H9 (cell line): ENCODE data around the gene MAPKAPK2. TPM values are rescaled to one million over a fixed set of nuclear protein-coding genes. Genes with fewer than 3 reads are reported as not detected.

Source experiments
- DNase-seq: peaks from one replicate; pipeline ENCODE4 v3.0.0-alpha.2; 2017
- H2AFZ ChIP-seq: one replicate; pipeline ENCODE4 v1.6.1; 2013; ENCODE audit warnings: mild to moderate bottlenecking, low read length, control low read depth, moderate library complexity
- H2AK5ac ChIP-seq: 2 replicates; pipeline ENCODE4 v1.6.1; 2013; ENCODE audit warnings: low read length, control low read depth, mixed read lengths; ENCODE audit not compliant: insufficient read length
- H2BK120ac ChIP-seq: one replicate; pipeline ENCODE4 v1.6.1; 2013; ENCODE audit warnings: low read depth, mild to moderate bottlenecking, low read length, control low read depth, inconsistent platforms; ENCODE audit not compliant: poor library complexity, severe bottlenecking
- H2BK12ac ChIP-seq: 2 replicates; pipeline ENCODE4 v1.6.1; 2013; ENCODE audit warnings: low read length, control low read depth, mixed read lengths, low read depth; ENCODE audit not compliant: insufficient read length
- H2BK15ac ChIP-seq: 2 replicates; pipeline ENCODE4 v1.6.1; 2013; ENCODE audit warnings: low read depth, low read length, control low read depth
- H2BK20ac ChIP-seq: one replicate; pipeline ENCODE4 v1.6.1; 2013; ENCODE audit warnings: low read depth, mild to moderate bottlenecking, low read length, control low read depth, inconsistent platforms; ENCODE audit not compliant: poor library complexity, severe bottlenecking
- H2BK5ac ChIP-seq: 2 replicates; pipeline ENCODE4 v1.6.1; 2013; ENCODE audit warnings: low read length, control low read depth, mixed read lengths; ENCODE audit not compliant: insufficient read length
- H3K14ac ChIP-seq: 2 replicates; pipeline ENCODE4 v1.6.1; 2013; ENCODE audit warnings: low read length, control low read depth; ENCODE audit not compliant: insufficient read depth
- H3K18ac ChIP-seq: 2 replicates; pipeline ENCODE4 v1.6.1; 2013; ENCODE audit warnings: low read depth, mild to moderate bottlenecking, mixed read lengths, low read length, control low read depth; ENCODE audit not compliant: insufficient read length
- H3K23ac ChIP-seq: 2 replicates; pipeline ENCODE4 v1.6.1; 2013; ENCODE audit warnings: low read length, control low read depth, mixed read lengths, low read depth; ENCODE audit not compliant: insufficient read length
- H3K23me2 ChIP-seq: 2 replicates; pipeline ENCODE4 v1.6.1; 2013; ENCODE audit warnings: low read depth, mild to moderate bottlenecking, mixed read lengths, low read length, control low read depth; ENCODE audit not compliant: insufficient read length, poor library complexity, severe bottlenecking
- H3K27ac ChIP-seq: 2 replicates; pipeline ENCODE4 v1.5.1; 2013; ENCODE audit warnings: low read length, control low read depth, mixed read lengths, low read depth; ENCODE audit not compliant: insufficient read length
- H3K27me3 ChIP-seq: 2 replicates; pipeline ENCODE4 v1.6.1; 2013; ENCODE audit warnings: low read length, control low read depth, inconsistent platforms; ENCODE audit not compliant: insufficient read depth
- H3K4ac ChIP-seq: 2 replicates; pipeline ENCODE4 v1.6.1; 2013; ENCODE audit warnings: low read depth, mild to moderate bottlenecking, control low read depth, inconsistent platforms, low read length, moderate library complexity
- H3K4me1 ChIP-seq: 2 replicates; pipeline ENCODE4 v1.6.1; 2013; ENCODE audit warnings: low read length, control low read depth, inconsistent platforms; ENCODE audit not compliant: insufficient read depth
- H3K4me2 ChIP-seq: 2 replicates; pipeline ENCODE4 v1.6.1; 2013; ENCODE audit warnings: low read length, control low read depth, mixed read lengths; ENCODE audit not compliant: insufficient read length, insufficient read depth
- H3K56ac ChIP-seq: 2 replicates; pipeline ENCODE4 v1.6.1; 2013; ENCODE audit warnings: low read depth, mild to moderate bottlenecking, mixed read lengths, low read length, control low read depth; ENCODE audit not compliant: insufficient read length
- H3K79me1 ChIP-seq: 2 replicates; pipeline ENCODE4 v1.6.1; 2013; ENCODE audit warnings: low read depth, mild to moderate bottlenecking, moderate library complexity, low read length, control low read depth, inconsistent platforms; ENCODE audit not compliant: insufficient read depth, poor library complexity, severe bottlenecking
- H3K79me2 ChIP-seq: 2 replicates; pipeline ENCODE4 v1.6.1; 2013; ENCODE audit warnings: low read length, control low read depth, inconsistent platforms; ENCODE audit not compliant: insufficient read depth
- H3K9ac ChIP-seq: 2 replicates; pipeline ENCODE4 v1.6.1; 2013; ENCODE audit warnings: low read length, control low read depth, mixed read lengths; ENCODE audit not compliant: insufficient read length; ENCODE audit errors: extremely low read depth
- H3K9me3 ChIP-seq: one replicate; pipeline ENCODE4 v1.6.1; 2013; ENCODE audit warnings: low read depth, low read length, inconsistent platforms; ENCODE audit not compliant: control insufficient read depth
- H3T11ph ChIP-seq: one replicate; pipeline ENCODE4 v1.6.1; 2013; ENCODE audit warnings: mild to moderate bottlenecking, low read length, control low read depth, inconsistent platforms
- H4K20me1 ChIP-seq: one replicate; pipeline ENCODE4 v1.6.1; 2013; ENCODE audit not compliant: control insufficient read depth, insufficient read length, insufficient read depth
- H4K5ac ChIP-seq: 2 replicates; pipeline ENCODE4 v1.6.1; 2013; ENCODE audit warnings: low read depth, mild to moderate bottlenecking, mixed read lengths, low read length, control low read depth; ENCODE audit not compliant: insufficient read length
- H4K8ac ChIP-seq: replicated peaks from 2 replicates; pipeline ENCODE4 v1.6.1; 2013; ENCODE audit warnings: low read length, control low read depth, mixed read lengths, low read depth; ENCODE audit not compliant: insufficient read length
- H4K91ac ChIP-seq: 2 replicates; pipeline ENCODE4 v1.6.1; 2013; ENCODE audit warnings: low read depth, mild to moderate bottlenecking, moderate library complexity, mixed read lengths, low read length, control low read depth; ENCODE audit not compliant: insufficient read length
- H3K27ac Mint-ChIP-seq, 3 experiments: 2 replicates in 2 of 3; 3 replicates in 1 of 3; pipeline ENCODE4 v1.8.0; 2020 to 2021; ENCODE audit warnings: mixed read lengths in 3 of 3, mild to moderate bottlenecking in 1 of 3, moderate library complexity in 1 of 3
- H3K27me3 Mint-ChIP-seq: 2 replicates; pipeline ENCODE4 v1.8.0; 2021; ENCODE audit warnings: low read depth, mild to moderate bottlenecking, moderate library complexity, mixed read lengths
- H3K36me3 Mint-ChIP-seq, 3 experiments: 2 replicates in 2 of 3; 3 replicates in 1 of 3; pipeline ENCODE4 v1.8.0; 2020 to 2021; ENCODE audit warnings: low read depth in 3 of 3, mixed read lengths in 3 of 3; ENCODE audit not compliant: insufficient read depth in 1 of 3
- H3K4me1 Mint-ChIP-seq, 2 experiments: 2 replicates each; pipeline ENCODE4 v1.8.0; 2020; ENCODE audit warnings: mixed read lengths in 2 of 2
- H3K4me3 Mint-ChIP-seq, 2 experiments: 2 replicates in 1 of 2; 3 replicates in 1 of 2; pipeline ENCODE4 v1.8.0; 2020 to 2021; ENCODE audit warnings: mild to moderate bottlenecking in 2 of 2, mixed read lengths in 2 of 2, moderate library complexity in 1 of 2
- H3K9me3 Mint-ChIP-seq, 2 experiments: 2 replicates in 1 of 2; 3 replicates in 1 of 2; pipeline ENCODE4 v1.8.0; 2020; ENCODE audit warnings: mild to moderate bottlenecking in 2 of 2, mixed read lengths in 2 of 2, moderate library complexity in 1 of 2
- WGBS: extraction: QIAGEN DNeasy Blood & Tissue Kit; methylation state at CpG from one replicate; pipeline ENCODE4 v1.1.7; 2013; ENCODE audit warnings: missing lambda C conversion rate, low lambda C conversion rate, mixed read lengths; ENCODE audit not compliant: insufficient read length; ENCODE audit errors: extremely low coverage; 5-methylcytosine and 5-hydroxymethylcytosine counted together
- total RNA-seq: library from RNA; stranded (reverse); gene quantifications from 2 replicates; pipeline ENCODE4 v1.2.1, GENCODE V29; 2021
- TF ChIP-seq, protein P1 (sequence below): fragments of 200-600 bp; sonication (generic); conservative IDR thresholded peaks from 3 replicates; pipeline ENCODE4 v1.8.0; 2021; ENCODE audit warnings: antibody characterized with exemption, mild to moderate bottlenecking

The MAPKAPK2 gene
- total RNA-seq, 1 experiment from 2014 or later, result 50.1 TPM

DNA sequence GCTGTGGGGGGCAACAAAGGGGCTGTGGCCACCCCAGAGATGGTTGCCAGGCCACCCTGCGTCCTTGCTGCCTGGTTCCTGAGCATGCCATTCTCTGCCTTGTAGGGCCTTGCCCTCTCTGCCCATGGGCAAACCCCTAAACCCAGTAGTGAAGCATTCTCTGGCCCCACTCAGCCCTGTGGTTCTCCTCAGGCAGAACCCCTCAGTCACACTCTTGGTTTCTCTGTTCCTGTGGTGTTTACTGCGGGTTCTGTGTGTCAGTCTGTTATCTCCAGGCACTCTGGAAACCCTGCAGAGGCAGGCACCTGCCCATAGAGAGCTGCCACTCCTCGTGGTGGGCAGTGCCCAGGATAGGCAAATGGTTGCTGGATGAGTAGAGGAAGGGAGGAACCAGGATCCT is 44.8 kb downstream of the MAPKAPK2 start:
- Histone ChIP-seq H3K27ac (no peak overlapping the region), H4K20me1 (no peaks in the 10 kb centered on the region), H4K91ac (no peak overlapping the region), H2BK5ac (no peak overlapping the region), H2BK12ac (no peak overlapping the region), H3K4me2 (no peak overlapping the region), H3K14ac (no peak overlapping the region), H3T11ph (no peak overlapping the region), H3K27me3 (no peaks in the 10 kb centered on the region), H3K4ac (no peak overlapping the region), H4K8ac (no peak overlapping the region), H3K18ac (no peak overlapping the region), H3K79me2 (no peaks in the 10 kb centered on the region), H2BK120ac (no peak overlapping the region), H2AFZ (no peak overlapping the region), H2AK5ac (no peak overlapping the region), H3K4me1 (no peaks in the 10 kb centered on the region), H3K23me2 (no peaks in the 10 kb centered on the region), H4K5ac (no peak overlapping the region), H3K23ac (no peak overlapping the region), H3K79me1 (no peaks in the 10 kb centered on the region), H3K56ac (no peak overlapping the region), H3K9ac (no peak overlapping the region), H2BK15ac (no peak overlapping the region), H2BK20ac (no peak overlapping the region), H3K9me3 (no peaks in the 10 kb centered on the region)
- no peak for DNase-seq
- H3K36me3 Mint-ChIP-seq, result peaks cover 4 to 35% (median 34%) of the 10 kb centered on the region in 3 experiments; a peak in 6 of 7 replicates
- no peaks in the 10 kb centered on the region; the same call in 1 of the 2 replicates for H3K27me3 Mint-ChIP-seq
- H3K4me1 Mint-ChIP-seq, result peaks cover 10 to 16% of the 10 kb centered on the region in 2 experiments; a peak in 3 of 4 replicates
- no CpG with 5 or more reads among the region's 3 CpGs for WGBS
- peak overlapping the region in 1 of 3 experiments; percentile 14; a peak in 1 of 7 replicates for H3K27ac Mint-ChIP-seq
- TF ChIP-seq, protein P1, sequence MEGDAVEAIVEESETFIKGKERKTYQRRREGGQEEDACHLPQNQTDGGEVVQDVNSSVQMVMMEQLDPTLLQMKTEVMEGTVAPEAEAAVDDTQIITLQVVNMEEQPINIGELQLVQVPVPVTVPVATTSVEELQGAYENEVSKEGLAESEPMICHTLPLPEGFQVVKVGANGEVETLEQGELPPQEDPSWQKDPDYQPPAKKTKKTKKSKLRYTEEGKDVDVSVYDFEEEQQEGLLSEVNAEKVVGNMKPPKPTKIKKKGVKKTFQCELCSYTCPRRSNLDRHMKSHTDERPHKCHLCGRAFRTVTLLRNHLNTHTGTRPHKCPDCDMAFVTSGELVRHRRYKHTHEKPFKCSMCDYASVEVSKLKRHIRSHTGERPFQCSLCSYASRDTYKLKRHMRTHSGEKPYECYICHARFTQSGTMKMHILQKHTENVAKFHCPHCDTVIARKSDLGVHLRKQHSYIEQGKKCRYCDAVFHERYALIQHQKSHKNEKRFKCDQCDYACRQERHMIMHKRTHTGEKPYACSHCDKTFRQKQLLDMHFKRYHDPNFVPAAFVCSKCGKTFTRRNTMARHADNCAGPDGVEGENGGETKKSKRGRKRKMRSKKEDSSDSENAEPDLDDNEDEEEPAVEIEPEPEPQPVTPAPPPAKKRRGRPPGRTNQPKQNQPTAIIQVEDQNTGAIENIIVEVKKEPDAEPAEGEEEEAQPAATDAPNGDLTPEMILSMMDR, result no peak
- no peaks in the 10 kb centered on the region for H3K9me3 Mint-ChIP-seq
- H3K4me3 Mint-ChIP-seq, result no peak overlapping the region
